Ectodermal cell (in vitro differentiated cells): Measurements from ENCODE around the gene C7.

Source experiments
- H3K27ac ChIP-seq: 2 replicates; pipeline ENCODE4 v1.7.0; 2013; ENCODE audit warnings: mild to moderate bottlenecking, low read depth, low read length; ENCODE audit not compliant: insufficient read depth, poor library complexity, severe bottlenecking
- H3K27me3 ChIP-seq: 2 replicates; pipeline ENCODE4 v1.7.0; 2013; ENCODE audit warnings: mild to moderate bottlenecking, low read length; ENCODE audit not compliant: insufficient read depth, control insufficient read depth, poor library complexity, severe bottlenecking
- H3K36me3 ChIP-seq: one replicate; pipeline ENCODE4 v1.7.0; 2013; ENCODE audit warnings: low read length; ENCODE audit not compliant: control insufficient read depth, insufficient read depth
- H3K4me1 ChIP-seq: one replicate; pipeline ENCODE4 v1.7.0; 2013; ENCODE audit warnings: low read length; ENCODE audit not compliant: control insufficient read depth, insufficient read depth
- H3K4me3 ChIP-seq: 2 replicates; pipeline ENCODE4 v1.7.0; 2013; ENCODE audit warnings: low read depth, low read length, control low read depth; ENCODE audit not compliant: insufficient read depth
- H3K9me3 ChIP-seq: 2 replicates; pipeline ENCODE4 v1.7.0; 2013; ENCODE audit warnings: mild to moderate bottlenecking, low read length, moderate library complexity; ENCODE audit not compliant: control insufficient read depth
- WGBS, 2 experiments: methylation state at CpG; one replicate each; pipeline ENCODE4 v1.1.7; 2013; ENCODE audit warnings: missing lambda C conversion rate in 2 of 2; 5-methylcytosine and 5-hydroxymethylcytosine counted together

The C7 gene

DNA sequence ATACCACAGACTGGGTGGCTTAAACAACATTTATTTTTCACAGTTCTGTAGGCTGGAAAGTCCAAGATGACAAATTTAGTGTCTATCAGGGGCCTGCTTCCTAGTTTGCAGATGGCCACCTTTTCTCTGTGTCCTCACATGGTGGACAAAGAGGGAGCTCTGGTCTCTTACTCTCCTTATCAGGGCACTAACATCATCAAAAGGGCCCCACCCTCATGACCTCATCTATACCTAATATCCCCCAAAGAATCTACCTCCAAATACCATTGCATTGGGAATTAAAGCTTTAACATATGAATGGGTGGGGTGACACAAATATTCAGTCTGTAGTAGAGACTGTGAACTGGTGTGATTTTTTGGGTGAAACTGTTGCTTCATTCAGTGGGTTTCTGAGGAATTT, 78.1 kb downstream of the C7 start:
- Histone ChIP-seq H3K9me3 (no peaks in the 10 kb centered on the region), H3K27ac (no peak overlapping the region), H3K4me3 (no peak overlapping the region), H3K36me3 (no peaks in the 10 kb centered on the region), H3K27me3 (no peaks in the 10 kb centered on the region), H3K4me1 (no peaks in the 10 kb centered on the region)

DNA sequence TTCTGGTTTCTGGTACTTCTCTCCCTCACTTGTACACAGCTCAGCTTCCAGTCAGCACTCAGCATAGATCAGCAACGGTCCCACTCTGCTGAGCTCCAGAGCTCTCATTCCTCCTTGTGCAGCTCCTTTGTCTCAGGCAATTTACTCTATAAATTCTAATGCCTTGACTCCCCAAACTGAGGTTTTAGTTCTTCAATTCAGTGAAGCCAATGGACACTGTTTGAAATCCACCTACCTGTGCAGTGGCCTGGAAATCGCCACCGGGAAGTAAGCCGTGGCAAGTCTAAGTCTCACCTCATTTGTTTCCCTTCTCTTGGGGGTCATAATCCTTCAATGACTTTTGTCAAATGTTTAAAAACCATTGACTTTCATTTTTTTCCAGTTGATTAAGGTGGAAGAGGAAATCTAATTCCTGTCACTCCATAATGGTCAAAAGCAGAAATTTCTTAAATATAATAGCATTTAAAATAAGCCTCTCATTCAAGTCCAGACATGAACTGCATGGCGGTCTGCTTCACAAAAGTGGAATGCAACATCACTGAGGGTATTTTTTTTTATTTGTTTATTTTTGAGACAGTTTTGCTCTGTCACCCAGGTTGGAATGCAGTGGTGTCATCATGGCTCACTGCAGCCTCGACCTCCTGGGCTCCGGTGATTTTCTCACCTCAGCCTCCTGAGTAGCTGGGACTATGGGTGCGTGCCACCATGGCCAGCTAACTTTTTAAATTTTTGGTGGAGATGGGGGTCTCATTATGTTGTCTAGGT, 79.6 kb downstream of the C7 start:
- no peaks in the 10 kb centered on the region for H3K4me1 ChIP-seq
- no peaks in the 10 kb centered on the region for H3K9me3 ChIP-seq
- no peak overlapping the region for H3K27ac ChIP-seq
- no peak overlapping the region for H3K4me3 ChIP-seq
- no peaks in the 10 kb centered on the region for H3K36me3 ChIP-seq
- WGBS, 2 experiments: 88 to 96% methylated on average over 8 of the region's 8 CpGs
- no peaks in the 10 kb centered on the region for H3K27me3 ChIP-seq

DNA sequence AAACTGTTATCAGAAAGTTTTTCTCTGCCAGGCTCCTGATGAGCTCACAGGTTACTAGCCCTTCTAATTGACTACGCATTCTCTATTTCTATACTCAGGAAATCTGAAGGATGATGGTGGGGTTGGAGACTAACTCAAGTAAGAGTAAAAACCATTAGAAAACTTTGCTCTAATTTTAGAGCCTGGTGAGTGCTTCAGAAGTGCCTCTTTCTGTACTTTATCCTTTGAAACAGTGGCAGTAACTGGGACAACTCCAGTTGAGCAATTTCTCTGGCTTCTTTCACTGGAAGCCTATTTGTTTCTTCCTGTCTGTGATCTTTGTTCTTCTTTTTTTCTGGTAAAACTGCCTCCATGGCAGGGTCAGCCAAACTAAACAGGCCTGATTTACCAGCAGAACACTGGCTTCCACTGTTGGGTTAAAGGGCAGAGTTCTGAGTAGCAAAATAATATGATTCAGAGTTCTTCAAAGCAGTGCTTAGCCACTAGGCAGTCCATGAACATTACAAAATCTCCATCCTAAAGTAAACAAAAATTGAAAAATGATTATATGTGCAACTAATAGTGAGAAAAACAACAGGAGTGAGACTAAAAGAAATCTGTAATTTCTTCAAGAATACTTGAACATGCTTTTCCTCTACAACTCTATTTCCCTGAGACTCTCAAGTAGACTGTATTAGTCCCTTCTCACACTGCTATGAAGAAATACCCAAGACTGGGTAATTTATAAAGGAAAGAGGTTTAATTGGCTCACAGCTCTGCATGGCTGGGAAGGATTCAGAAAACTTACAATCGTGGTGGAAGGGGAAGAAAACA, 82.1 kb downstream of the C7 start:
- Histone ChIP-seq H3K9me3 (no peaks in the 10 kb centered on the region), H3K36me3 (no peaks in the 10 kb centered on the region), H3K4me3 (no peak overlapping the region), H3K27ac (no peak overlapping the region), H3K4me1 (no peaks in the 10 kb centered on the region), H3K27me3 (no peaks in the 10 kb centered on the region)
- WGBS, 2 experiments: 48 to 73% methylated on average over 1 to 2 of the region's 2 CpGs

- no peak overlapping the region for H3K4me3 ChIP-seq
- no peaks in the 10 kb centered on the region for H3K27me3 ChIP-seq
- no peaks in the 10 kb centered on the region for H3K4me1 ChIP-seq
- WGBS, 2 experiments: 73 to 74% methylated on average over 5 of the region's 5 CpGs
- no peaks in the 10 kb centered on the region for H3K9me3 ChIP-seq
- no peaks in the 10 kb centered on the region for H3K36me3 ChIP-seq
- no peak overlapping the region for H3K27ac ChIP-seq
These were observed 82.8 kb downstream of the C7 start for GRCh38 chr5:40991981-40992559.

DNA sequence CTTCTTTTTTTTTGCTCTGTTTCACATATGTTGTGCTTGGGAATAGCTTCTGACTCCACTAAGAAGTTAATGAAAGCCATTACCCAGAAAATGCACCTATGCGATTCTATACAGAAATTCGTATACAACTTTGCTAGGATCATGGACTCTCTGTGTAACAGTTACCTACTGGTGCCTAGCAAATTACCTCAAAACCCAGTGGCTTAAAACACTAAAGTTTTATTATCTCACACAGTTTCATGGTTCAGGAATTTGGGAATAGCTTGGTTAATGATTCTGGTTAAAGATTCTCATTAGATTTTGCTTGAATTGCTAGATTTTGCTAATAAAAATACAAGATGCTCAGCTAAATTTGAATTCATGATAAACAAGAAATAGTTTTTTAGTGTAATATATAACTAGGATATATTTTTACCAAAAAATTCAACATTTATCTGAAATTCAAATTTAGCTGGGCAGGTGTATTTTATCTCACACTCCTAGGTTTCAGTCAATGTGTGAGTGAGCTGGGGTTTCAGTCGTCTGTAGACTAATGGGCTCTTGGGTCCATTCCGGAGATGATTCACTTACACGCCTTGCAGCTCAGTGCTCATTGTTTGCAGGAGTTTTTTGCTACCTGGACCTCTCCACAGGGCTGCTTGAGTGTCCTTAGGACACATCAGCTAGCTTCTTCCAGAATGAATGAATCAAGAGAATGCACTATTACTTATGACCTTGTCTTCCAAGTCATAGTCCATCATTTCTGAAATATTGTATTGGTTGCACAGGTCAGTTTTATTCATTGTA, 86.7 kb downstream of the C7 start:
- H3K4me3 ChIP-seq: no peak overlapping the region
- no peaks in the 10 kb centered on the region for H3K4me1 ChIP-seq
- no peaks in the 10 kb centered on the region for H3K9me3 ChIP-seq
- H3K27me3 ChIP-seq: no peaks in the 10 kb centered on the region
- WGBS, 2 experiments: 94 to 96% methylated on average over 5 of the region's 5 CpGs
- H3K27ac ChIP-seq: no peak overlapping the region
- H3K36me3 ChIP-seq: no peaks in the 10 kb centered on the region

DNA sequence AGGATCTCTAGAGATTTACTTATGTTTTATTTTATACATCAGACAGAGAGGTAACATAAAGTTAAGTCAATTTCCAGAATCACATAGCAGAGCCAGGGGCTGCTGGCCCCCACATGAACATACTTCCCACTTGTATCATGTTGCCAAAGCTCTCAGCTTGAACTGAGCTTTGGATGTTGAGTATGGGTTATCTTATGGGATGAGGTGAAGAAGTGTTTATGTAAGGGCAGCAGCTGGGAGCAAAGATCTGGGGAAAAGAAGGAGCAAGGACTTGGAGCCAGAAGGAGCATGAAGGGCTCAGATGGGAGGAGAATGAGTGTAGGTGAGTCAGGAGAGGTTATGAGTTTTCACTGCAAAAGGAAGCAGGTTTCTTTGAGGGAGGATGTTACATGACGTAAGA, 89.8 kb downstream of the C7 start:
- WGBS, 2 experiments: 95 to 100% methylated on average over 1 of the region's 1 CpG
- no peak overlapping the region for H3K4me3 ChIP-seq

GRCh38 chr5:40999966-41000365, 90.7 kb downstream of the C7 start:
- 88 to 95% methylated on average over 4 of the region's 4 CpGs for WGBS, 2 experiments
- no peaks in the 10 kb centered on the region for H3K4me1 ChIP-seq
- H3K9me3 ChIP-seq: no peaks in the 10 kb centered on the region
- H3K27me3 ChIP-seq: no peaks in the 10 kb centered on the region
- H3K27ac ChIP-seq: no peak overlapping the region
- H3K4me3 ChIP-seq: no peak overlapping the region
- H3K36me3 ChIP-seq: no peaks in the 10 kb centered on the region

More for the DNA sequence above, 89.8 kb downstream of the C7 start:
- no peaks in the 10 kb centered on the region for H3K27me3 ChIP-seq
- no peaks in the 10 kb centered on the region for H3K36me3 ChIP-seq
- no peaks in the 10 kb centered on the region for H3K4me1 ChIP-seq
- H3K27ac ChIP-seq: no peak overlapping the region
- H3K9me3 ChIP-seq: no peaks in the 10 kb centered on the region

- 87 to 96% methylated on average over 3 of the region's 3 CpGs for WGBS, 2 experiments
- no peaks in the 10 kb centered on the region for H3K36me3 ChIP-seq
- no peak overlapping the region for H3K27ac ChIP-seq
- no peaks in the 10 kb centered on the region for H3K27me3 ChIP-seq
- no peaks in the 10 kb centered on the region for H3K9me3 ChIP-seq
- no peaks in the 10 kb centered on the region for H3K4me1 ChIP-seq
- no peak overlapping the region for H3K4me3 ChIP-seq
These were observed 94.5 kb downstream of the C7 start for GRCh38 chr5:41003670-41004376.

- H3K9me3 ChIP-seq: no peaks in the 10 kb centered on the region
- H3K27ac ChIP-seq: no peak overlapping the region
- H3K4me1 ChIP-seq: no peaks in the 10 kb centered on the region
- WGBS, 2 experiments: 94 to 95% methylated on average over 7 of the region's 7 CpGs
- H3K36me3 ChIP-seq: no peaks in the 10 kb centered on the region
- H3K4me3 ChIP-seq: no peak overlapping the region
- H3K27me3 ChIP-seq: no peaks in the 10 kb centered on the region
These were observed 95.6 kb downstream of the C7 start for GRCh38 chr5:41004931-41005330.
